Ovary (tissue), 3 donors: ENCODE measurements around the gene DNAJB4.

Experiments used
- EP300 ChIP-seq: sonication (generic); formaldehyde crosslinking; IDR thresholded peaks from one replicate; pipeline ENCODE4 v1.6.1; 2017; ENCODE audit warnings: antibody characterized with exemption
- TF ChIP-seq, protein P1 (sequence below), 3 donors: fragments of 450-650 bp in 2 of 3; fragments of 200-600 bp in 1 of 3; IDR thresholded peaks; one replicate each; pipeline versions ENCODE4 v1.5.1 to v1.8.0; 2016 to 2022; ENCODE audit warnings: antibody characterized with exemption in 3 of 3, mild to moderate bottlenecking in 1 of 3
- donor health status: DM: no; HTN: no; CAD: no.

- TF ChIP-seq EP300, result no peak
- TF ChIP-seq, protein P1, sequence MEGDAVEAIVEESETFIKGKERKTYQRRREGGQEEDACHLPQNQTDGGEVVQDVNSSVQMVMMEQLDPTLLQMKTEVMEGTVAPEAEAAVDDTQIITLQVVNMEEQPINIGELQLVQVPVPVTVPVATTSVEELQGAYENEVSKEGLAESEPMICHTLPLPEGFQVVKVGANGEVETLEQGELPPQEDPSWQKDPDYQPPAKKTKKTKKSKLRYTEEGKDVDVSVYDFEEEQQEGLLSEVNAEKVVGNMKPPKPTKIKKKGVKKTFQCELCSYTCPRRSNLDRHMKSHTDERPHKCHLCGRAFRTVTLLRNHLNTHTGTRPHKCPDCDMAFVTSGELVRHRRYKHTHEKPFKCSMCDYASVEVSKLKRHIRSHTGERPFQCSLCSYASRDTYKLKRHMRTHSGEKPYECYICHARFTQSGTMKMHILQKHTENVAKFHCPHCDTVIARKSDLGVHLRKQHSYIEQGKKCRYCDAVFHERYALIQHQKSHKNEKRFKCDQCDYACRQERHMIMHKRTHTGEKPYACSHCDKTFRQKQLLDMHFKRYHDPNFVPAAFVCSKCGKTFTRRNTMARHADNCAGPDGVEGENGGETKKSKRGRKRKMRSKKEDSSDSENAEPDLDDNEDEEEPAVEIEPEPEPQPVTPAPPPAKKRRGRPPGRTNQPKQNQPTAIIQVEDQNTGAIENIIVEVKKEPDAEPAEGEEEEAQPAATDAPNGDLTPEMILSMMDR (IDR thresholded peaks at IDR 0.05), result peak; percentile 78 to 88 (median 85)
Observed at GRCh38 chr1:77978969-77979876, 25.5 kb upstream of the DNAJB4 start, which contains the start of gene FUBP1.
